Cardiac fibroblast (primary cell): ENCODE results near the gene RIOK3.

ENCODE experiments used
- DNase-seq, 2 donors: peaks; one replicate each; pipeline versions ENCODE4 v3.0.0 to v3.0.0-alpha.2; 2010; ENCODE audit warnings: low read depth in 2 of 2
- H3K4me3 ChIP-seq, 2 donors: replicated peaks in 1 of 2; 1 replicate in 1 of 2; 2 replicates in 1 of 2; pipeline ENCODE4 v1.5.1; 2011; ENCODE audit warnings: low read depth in 2 of 2, low read length in 2 of 2, mild to moderate bottlenecking in 2 of 2, moderate library complexity in 1 of 2
- TF ChIP-seq, protein P1 (sequence below): IDR thresholded peaks from one replicate; pipeline ENCODE4 v1.5.1; 2011; ENCODE audit warnings: low read depth, mild to moderate bottlenecking, low read length, inconsistent platforms

The RIOK3 gene

DNA sequence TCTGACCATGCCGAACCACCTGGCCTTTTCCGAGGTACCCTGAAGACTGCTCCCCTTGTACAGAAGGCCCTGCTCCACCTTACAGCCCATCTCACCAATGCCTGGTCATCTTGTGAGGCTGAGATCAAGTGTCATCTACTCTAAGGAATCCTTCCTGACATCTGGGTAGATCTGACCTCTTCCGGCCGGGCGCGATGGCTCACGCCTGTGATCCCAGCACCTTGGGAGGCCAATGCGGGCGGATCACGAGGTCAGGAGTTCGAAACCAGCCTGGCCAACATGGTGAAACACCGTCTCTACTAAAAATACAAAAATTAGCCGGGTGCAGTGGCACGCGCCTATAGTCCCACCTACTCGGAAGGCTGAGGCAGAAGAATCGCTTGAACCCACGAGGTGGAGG, 2.1 kb upstream of the RIOK3 start:
- H3K4me3 ChIP-seq: no peak overlapping the region
- TF ChIP-seq, protein P1, sequence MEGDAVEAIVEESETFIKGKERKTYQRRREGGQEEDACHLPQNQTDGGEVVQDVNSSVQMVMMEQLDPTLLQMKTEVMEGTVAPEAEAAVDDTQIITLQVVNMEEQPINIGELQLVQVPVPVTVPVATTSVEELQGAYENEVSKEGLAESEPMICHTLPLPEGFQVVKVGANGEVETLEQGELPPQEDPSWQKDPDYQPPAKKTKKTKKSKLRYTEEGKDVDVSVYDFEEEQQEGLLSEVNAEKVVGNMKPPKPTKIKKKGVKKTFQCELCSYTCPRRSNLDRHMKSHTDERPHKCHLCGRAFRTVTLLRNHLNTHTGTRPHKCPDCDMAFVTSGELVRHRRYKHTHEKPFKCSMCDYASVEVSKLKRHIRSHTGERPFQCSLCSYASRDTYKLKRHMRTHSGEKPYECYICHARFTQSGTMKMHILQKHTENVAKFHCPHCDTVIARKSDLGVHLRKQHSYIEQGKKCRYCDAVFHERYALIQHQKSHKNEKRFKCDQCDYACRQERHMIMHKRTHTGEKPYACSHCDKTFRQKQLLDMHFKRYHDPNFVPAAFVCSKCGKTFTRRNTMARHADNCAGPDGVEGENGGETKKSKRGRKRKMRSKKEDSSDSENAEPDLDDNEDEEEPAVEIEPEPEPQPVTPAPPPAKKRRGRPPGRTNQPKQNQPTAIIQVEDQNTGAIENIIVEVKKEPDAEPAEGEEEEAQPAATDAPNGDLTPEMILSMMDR: no peak
- DNase-seq: no peak

DNA sequence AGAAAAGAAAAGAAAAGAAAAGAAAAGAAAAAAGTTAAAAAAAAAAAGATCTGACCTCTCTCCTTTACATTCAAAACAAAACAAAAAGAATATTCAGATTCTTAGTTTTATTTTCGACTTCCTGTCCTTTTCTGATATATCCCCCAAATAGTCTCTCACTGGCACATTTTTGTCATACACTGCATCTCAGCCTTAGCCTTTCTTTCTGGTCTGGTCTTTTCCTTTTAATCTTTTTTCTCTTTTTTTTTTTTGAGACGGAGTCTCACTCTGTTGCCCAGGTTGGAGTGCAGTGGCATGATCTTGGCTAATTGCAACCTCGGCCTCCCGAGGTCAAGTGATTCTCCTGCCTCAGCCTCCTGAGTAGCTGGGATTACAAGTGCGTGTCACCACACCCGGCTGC, 1.6 kb upstream of the RIOK3 start:
- no peak overlapping the region for H3K4me3 ChIP-seq
- DNase-seq: no peak
- TF ChIP-seq, protein P1: no peak

DNA sequence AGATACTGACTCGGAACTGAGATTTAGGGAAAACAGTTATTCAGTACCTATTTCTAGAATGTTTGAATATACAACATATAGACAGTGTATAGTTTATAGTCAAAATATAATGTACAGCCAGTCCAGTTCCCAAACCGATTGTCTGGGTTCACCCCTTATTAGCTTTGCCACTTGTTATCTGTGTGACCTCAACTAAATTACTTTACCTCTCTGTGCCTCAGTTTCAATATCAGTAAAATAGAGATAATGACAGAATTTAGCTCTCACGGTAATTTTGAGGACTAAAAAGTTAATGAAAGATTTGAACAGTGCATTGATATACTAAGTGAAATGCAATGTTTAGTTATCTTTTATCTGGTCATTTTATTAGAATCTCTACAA, 750 bp upstream of the RIOK3 start:
- no peak for DNase-seq

DNA sequence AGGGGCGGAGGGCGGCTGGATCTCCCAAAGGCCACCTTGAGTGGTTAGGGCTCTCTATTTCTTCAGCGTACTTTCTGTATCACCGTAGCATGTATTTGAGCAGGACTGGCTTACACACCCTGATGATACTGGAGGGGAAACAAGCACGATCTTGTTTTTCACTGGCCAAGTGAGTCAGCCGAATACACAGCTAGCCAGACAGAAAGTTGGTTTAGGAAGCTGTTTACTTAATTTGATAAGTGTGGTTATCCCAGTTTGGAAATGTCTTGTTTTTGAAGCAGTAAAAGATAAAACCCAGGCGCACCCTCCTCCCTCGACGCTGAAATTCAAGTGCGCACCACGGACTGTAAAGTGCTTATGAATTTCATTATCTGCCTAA, 582 bp downstream of the RIOK3 start:
- peak overlapping the region; percentile 81 to 100 for H3K4me3 ChIP-seq
- DNase-seq: peak; percentile 48 to 65
- TF ChIP-seq, protein P1: no peak

More for the DNA sequence above, 750 bp upstream of the RIOK3 start:
- TF ChIP-seq, protein P1: no peak
- H3K4me3 ChIP-seq: peak overlapping the region; percentile 81 to 100

DNA sequence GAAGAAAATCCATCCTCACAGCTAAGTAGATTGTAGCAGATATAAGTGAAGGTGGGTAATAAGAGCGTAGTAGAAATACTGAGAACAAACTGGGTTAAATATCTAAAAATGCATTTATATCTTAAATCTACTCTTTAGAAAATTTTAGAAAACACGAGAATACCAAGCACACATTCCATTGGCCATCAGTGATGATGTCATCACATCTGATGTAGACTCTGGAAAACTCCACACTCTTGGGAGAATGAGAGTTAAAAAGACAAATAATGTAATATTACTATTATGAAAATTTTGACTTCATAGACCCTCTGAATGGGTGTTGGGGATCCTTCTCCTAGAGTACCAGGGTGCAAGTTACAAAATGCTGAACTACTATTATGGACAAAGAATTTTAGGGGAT, 3.7 kb downstream of the RIOK3 start:
- TF ChIP-seq, protein P1: no peak
- no peak overlapping the region for H3K4me3 ChIP-seq
- DNase-seq: no peak

DNA sequence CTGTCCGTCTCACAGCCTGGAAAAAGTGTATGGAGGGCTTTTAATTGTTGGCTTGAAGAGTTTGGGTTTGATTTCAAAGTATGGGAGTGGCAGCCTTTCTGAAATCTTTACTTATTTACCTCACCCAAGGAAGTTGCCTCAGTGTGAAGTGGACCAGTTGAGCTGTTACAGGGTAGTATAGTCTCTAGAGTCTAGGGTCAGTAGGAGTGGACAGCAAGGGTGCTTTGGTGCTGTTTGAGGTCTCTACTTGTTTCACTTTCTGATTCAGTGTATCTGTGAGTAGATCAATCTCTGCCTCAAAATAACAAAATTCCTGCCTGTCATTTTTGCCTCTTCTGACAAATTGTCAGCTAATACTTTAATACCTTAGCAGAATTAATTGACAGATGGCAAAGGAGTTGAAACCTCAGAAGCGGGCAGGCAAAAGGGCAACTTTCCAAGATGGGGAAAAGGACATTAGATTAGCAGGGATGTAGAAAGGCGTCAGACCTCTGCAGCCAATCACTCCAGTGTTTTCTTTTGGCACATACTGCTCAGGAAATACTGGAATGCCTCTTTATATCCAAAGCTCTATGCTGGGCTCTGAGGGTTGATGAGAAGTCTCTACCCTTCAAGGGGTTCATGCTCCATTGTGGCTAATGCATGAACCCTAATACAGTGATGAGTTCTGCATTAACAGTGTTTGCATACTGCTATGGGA, 5.9 kb downstream of the RIOK3 start:
- no peak overlapping the region for H3K4me3 ChIP-seq
- TF ChIP-seq, protein P1: no peak

DNA sequence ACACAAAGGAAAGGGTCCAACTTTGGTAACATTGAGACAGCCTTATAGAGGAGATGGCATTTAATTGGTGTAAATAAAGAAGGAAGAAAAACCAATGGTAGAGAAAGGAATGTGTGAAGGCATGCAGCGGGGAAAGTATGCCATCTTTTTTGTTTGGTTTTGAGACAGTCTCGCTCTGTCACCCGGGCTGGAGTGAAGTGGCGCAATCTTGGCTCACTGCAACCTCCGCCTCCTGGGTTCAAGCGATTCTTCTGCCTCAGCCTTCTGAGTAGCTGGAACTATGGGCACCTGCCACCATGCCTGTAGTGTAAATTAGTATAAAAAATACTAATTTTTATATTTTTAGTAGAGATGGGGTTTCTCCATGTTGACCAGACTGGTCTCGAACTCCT, 6.4 kb downstream of the RIOK3 start:
- DNase-seq: no peak
- TF ChIP-seq, protein P1: no peak
- no peak overlapping the region for H3K4me3 ChIP-seq

More for the DNA sequence above, 5.9 kb downstream of the RIOK3 start:
- peak in 1 of 2 donors; percentile 41 for DNase-seq
